MCF 10A (cell line): ENCODE data around the gene MYH4. TPM values are rescaled to one million over a fixed set of nuclear protein-coding genes. Genes with fewer than 3 reads are reported as not detected.

Experiments used
- BruUV-seq: library from RNA; stranded (reverse); fragments of 400-500 nt; replicated peaks from 2 replicates; lab custom pipeline; 2021; lab: Mats Ljungman, UMichigan
- CTCF ChIA-PET: fragments of 300-600 bp; sonication (Branson Sonifier 250); formaldehyde crosslinking; extraction: SDS; loops from one replicate; lab custom pipeline; 2021; ENCODE audit warnings: antibody characterized with exemption, inconsistent platforms; lab: Yijun Ruan, JAX
- POLR2A ChIA-PET: fragments of 300-600, 350-650 bp; sonication (Branson Sonifier 250); formaldehyde crosslinking; extraction: SDS; loops from one replicate; lab custom pipeline; 2020; ENCODE audit warnings: antibody characterized with exemption, inconsistent platforms; lab: Yijun Ruan, JAX
- DNase-seq: peaks from one replicate; pipeline ENCODE4 v3.0.0-alpha.2; 2018; ENCODE audit not compliant: unreplicated experiment
- H3K27ac Mint-ChIP-seq: one replicate; pipeline ENCODE4 v1.8.0; 2022; ENCODE audit warnings: mild to moderate bottlenecking, low read depth, mixed read lengths; ENCODE audit not compliant: unreplicated experiment
- H3K27me3 Mint-ChIP-seq: one replicate; pipeline ENCODE4 v1.8.0; 2022; ENCODE audit warnings: mixed read lengths; ENCODE audit not compliant: insufficient read depth, unreplicated experiment
- H3K36me3 Mint-ChIP-seq: one replicate; pipeline ENCODE4 v1.8.0; 2022; ENCODE audit warnings: mild to moderate bottlenecking, moderate library complexity, mixed read lengths; ENCODE audit not compliant: insufficient read depth, unreplicated experiment
- H3K4me1 Mint-ChIP-seq: one replicate; pipeline ENCODE4 v1.8.0; 2022; ENCODE audit warnings: mixed read lengths; ENCODE audit not compliant: insufficient read depth, unreplicated experiment
- H3K4me3 Mint-ChIP-seq: one replicate; pipeline ENCODE4 v1.8.0; 2022; ENCODE audit warnings: mild to moderate bottlenecking, moderate library complexity, mixed read lengths; ENCODE audit not compliant: unreplicated experiment
- H3K9me3 Mint-ChIP-seq: one replicate; pipeline ENCODE4 v1.8.0; 2022; ENCODE audit warnings: mixed read lengths; ENCODE audit not compliant: unreplicated experiment
- intact Hi-C: fragments of 100-400 bp; cut with micrococcal nuclease; formaldehyde crosslinking; loops from 2 replicates; pipeline ENCODE4 v1.14.1; 2022
- total RNA-seq: library from RNA; stranded (reverse); gene quantifications from 2 replicates; pipeline ENCODE4 v1.2.3, GENCODE V29; 2022
- TF ChIP-seq, protein P1 (sequence below): fragments of 200-600 bp; IDR thresholded peaks from one replicate; pipeline ENCODE4 v1.8.0; 2022; ENCODE audit warnings: antibody characterized with exemption, mild to moderate bottlenecking; ENCODE audit not compliant: unreplicated experiment

MYH4 gene
- total RNA-seq, 1 experiment from 2014 or later, result not detected

DNA sequence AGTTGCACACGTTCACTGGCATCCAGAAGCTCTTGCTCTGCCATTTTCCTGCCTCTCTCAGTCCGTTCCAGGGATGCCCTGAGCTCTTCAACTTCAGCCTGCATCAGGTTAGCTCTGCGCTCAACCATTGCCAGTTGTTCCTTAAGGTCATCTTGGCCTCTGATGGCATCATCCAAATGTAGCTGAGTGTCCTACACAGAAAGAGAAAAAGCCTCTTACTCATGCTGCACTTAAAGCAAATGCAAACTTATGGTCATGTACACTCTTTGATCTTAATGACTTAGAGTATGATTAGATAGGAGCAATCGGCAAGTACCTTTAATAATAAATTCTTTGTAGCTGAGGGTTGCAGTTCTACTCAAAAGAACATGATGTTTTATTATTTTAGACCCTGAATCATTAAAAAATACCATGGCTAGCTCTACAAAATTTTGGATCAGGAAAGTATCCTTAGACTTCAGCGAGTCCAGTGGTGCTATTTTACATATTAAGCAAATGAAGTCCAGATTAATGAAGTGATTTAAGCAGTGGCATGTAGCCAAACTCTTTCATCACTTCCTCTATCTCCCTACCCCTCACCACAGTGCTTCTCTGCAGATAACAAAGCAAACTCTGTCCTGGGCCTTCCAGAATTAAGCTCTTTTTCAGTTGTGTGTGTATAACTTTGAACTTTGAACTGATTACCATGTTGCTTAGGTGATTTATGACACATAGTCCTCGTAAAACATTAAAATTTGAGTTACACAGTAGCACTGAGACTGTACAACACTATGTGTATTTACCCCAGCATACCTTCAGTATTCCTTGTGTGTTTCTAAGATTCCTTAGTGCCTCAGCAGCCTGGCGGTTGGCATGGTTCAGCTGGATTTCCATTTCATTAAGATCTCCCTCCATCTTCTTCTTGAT lies 22.1 kb downstream of the MYH4 start:
- Mint-ChIP-seq H3K27ac (no peak overlapping the region), H3K27me3 (peaks cover 71% of the 10 kb centered on the region), H3K4me1 (no peaks in the 10 kb centered on the region), H3K36me3 (peaks cover 6% of the 10 kb centered on the region), H3K9me3 (no peaks in the 10 kb centered on the region), H3K4me3 (no peak overlapping the region)
- intact Hi-C loops, result no loop called here
- CTCF ChIA-PET, result interaction anchor here (1.0 kb wide), 1 partner anchor 12 kb away, joined by 3 read pairs; no protein-coding TSS in a partner anchor
- no peak for DNase-seq
- no TSS peak for BruUV-seq
- TF ChIP-seq, protein P1, sequence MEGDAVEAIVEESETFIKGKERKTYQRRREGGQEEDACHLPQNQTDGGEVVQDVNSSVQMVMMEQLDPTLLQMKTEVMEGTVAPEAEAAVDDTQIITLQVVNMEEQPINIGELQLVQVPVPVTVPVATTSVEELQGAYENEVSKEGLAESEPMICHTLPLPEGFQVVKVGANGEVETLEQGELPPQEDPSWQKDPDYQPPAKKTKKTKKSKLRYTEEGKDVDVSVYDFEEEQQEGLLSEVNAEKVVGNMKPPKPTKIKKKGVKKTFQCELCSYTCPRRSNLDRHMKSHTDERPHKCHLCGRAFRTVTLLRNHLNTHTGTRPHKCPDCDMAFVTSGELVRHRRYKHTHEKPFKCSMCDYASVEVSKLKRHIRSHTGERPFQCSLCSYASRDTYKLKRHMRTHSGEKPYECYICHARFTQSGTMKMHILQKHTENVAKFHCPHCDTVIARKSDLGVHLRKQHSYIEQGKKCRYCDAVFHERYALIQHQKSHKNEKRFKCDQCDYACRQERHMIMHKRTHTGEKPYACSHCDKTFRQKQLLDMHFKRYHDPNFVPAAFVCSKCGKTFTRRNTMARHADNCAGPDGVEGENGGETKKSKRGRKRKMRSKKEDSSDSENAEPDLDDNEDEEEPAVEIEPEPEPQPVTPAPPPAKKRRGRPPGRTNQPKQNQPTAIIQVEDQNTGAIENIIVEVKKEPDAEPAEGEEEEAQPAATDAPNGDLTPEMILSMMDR, result no peak
- POLR2A ChIA-PET, result no interaction called here

DNA sequence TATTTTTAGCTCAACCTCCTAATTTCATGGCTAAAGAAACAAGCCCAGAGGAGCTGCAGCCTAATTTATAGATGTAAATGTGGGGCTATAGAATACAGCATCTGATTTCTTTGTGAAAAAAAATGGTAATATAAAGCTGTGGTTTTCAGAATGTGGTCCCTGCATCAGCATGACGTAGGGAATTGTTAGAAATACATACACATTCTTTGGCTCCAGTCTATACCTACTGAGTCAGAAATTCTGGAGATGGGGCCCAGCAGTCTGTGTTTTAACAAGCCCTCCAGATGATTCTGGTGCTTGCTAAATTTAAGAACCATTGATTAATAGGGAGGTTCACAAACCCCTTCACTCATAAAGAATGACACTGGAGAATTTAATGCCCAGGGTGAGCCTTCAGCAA lies 29.5 kb downstream of the MYH4 start:
- CTCF ChIA-PET, result interaction anchor here (0.7 kb wide), 1 partner anchor 207 kb away, joined by 3 read pairs; no protein-coding TSS in a partner anchor
- no peak overlapping the region for H3K4me3 Mint-ChIP-seq
- intact Hi-C loops, result no loop called here
- H3K36me3 Mint-ChIP-seq, result peaks cover under 1% of the 10 kb centered on the region
- BruUV-seq, result no TSS peak
- peaks cover 47% of the 10 kb centered on the region for H3K27me3 Mint-ChIP-seq
- TF ChIP-seq, protein P1, result no peak
- H3K9me3 Mint-ChIP-seq, result no peaks in the 10 kb centered on the region
- no peak for DNase-seq
- POLR2A ChIA-PET, result no interaction called here
- H3K4me1 Mint-ChIP-seq, result no peaks in the 10 kb centered on the region
- no peak overlapping the region for H3K27ac Mint-ChIP-seq

- H3K4me1 Mint-ChIP-seq, result no peaks in the 10 kb centered on the region
- H3K9me3 Mint-ChIP-seq, result peaks cover 13% of the 10 kb centered on the region
- no peaks in the 10 kb centered on the region for H3K36me3 Mint-ChIP-seq
- ChIA-PET POLR2A (no interaction called here), CTCF (interaction anchor here (0.6 to 0.8 kb wide), 3 partner anchors 13 to 40 kb away, joined by 3 read pairs; no protein-coding TSS in a partner anchor)
- TF ChIP-seq, protein P1, result no peak
- H3K27me3 Mint-ChIP-seq, result peaks cover 17% of the 10 kb centered on the region
- H3K4me3 Mint-ChIP-seq, result no peak overlapping the region
- peak; percentile 8 for DNase-seq
- H3K27ac Mint-ChIP-seq, result no peak overlapping the region
- intact Hi-C loops, result no loop called here
- BruUV-seq, result no TSS peak
These were observed 34.3 kb downstream of the MYH4 start for GRCh38 chr17:10435096-10435495.

DNA sequence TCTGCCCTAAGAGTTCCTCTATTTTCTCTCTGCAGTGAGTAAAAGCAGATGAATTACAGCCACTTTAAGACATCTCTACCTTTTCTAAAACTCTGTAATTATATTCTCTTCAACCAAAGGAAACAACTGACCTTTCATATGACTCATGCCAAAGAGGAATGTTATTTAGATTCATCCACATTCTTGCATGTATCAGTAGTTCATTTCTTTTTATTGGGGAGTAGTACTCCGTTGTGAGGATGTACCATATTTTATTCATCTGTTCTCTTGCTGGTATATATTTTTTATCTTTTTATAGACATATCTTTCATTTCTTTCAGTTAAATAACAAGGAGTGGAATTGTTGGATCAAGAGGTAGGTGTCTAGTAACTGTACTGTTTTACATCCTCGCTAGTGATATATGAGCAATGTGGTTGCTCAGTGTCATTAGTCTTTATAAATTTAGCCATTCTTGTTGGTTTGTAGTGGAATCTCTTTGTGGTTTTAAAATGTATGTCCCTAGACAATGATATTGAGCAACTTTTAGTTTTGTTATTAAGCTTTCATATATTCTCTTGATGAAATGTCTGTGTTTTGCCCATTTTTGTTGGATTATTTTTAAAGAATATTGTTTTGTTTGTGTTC lies 39.8 kb downstream of the MYH4 start:
- no peaks in the 10 kb centered on the region for H3K4me1 Mint-ChIP-seq
- BruUV-seq, result no TSS peak
- no peaks in the 10 kb centered on the region for H3K36me3 Mint-ChIP-seq
- intact Hi-C loops, result no loop called here
- H3K9me3 Mint-ChIP-seq, result peaks cover 17% of the 10 kb centered on the region
- H3K27me3 Mint-ChIP-seq, result peaks cover 43% of the 10 kb centered on the region
- H3K27ac Mint-ChIP-seq, result no peak overlapping the region
- no peak for DNase-seq
- POLR2A ChIA-PET, result no interaction called here
- no peak overlapping the region for H3K4me3 Mint-ChIP-seq
- TF ChIP-seq, protein P1, result no peak
- CTCF ChIA-PET, result no interaction called here
